CD4-positive, alpha-beta T cell treated with Interleukin-10 for 1 hour (primary cell): ENCODE measurements around the gene MESD.
A peak's percentile ranks its signal among the peaks of the same experiment; 100 is the strongest.

Experiments
- DNase-seq: peaks from one replicate; pipeline ENCODE4 v3.0.0-alpha.2; 2020

Gene MESD

GRCh38 chr15:81014446-81015093, 25.0 kb upstream of the MESD start:
- DNase-seq: no peak

DNA sequence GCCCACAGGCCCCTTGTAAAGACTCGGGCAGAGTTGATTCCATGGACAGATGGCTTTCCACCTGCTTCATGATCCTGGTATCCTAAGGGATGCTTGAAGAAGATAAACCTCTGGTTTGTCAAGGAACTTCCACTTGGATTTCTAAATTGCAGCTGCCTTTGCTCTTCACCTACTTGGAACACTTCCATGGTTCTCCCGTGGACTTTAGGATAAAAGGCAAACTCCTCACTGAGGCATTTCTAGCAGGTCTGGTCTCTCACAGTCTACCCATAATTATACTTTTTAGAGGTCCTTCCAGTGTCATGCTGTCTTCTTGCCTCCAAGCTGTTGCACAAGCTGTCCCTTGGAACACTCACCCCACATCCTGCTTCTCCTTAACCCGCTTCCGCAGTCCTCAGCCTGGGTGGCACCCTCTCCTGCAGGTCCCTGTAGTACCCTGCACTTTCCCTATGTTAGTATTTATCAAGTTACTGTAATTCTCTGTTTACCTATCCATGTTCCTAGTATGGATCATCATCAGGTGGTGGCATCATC, 23.8 kb upstream of the MESD start:
- DNase-seq: no peak

GRCh38 chr15:81012588-81012987, 23.0 kb upstream of the MESD start:
- DNase-seq: no peak

- no peak for DNase-seq
Observed at GRCh38 chr15:81011593-81011992, 22.0 kb upstream of the MESD start.

- no peak for DNase-seq
Observed at GRCh38 chr15:81010086-81010485, 20.5 kb upstream of the MESD start.

DNA sequence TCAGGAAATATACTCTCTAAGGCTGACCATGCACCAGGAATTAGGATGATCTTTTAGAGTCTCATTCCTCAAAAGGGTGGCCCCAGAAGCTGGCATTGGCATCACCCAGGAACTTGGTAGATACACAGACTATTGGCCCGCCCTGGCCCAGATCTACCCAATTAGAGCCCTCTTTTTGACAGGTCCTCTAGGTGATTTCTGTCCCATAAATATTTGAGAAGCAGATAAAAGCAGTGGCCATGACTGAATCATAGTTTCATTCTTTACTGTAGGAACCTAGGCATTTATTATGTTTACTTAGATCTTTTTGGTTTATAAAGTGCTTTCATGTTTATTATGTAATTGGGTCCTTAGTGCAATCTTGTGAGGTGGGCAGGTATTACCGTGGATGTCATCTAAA, 18.7 kb upstream of the MESD start:
- no peak for DNase-seq

GRCh38 chr15:81007428-81008064, 17.9 kb upstream of the MESD start:
- DNase-seq: no peak

DNA sequence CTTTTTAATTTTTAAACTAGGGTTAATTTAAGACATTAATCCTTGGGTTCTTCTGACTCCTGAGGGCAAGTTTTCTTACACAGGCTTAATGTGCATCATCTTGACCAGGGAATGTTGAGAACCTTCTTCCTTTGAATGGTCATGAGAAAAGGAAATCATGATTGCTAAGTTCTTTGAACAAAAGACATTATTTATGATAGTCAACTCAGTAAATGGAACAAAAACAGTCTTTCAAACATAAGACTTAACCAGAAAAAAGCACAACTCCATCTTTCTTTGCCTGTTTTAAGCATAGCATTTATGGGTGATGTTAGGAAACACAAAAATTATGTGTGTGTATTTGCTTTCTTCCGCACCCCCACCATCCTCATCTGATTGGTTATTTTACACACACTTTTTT, 16.5 kb upstream of the MESD start:
- DNase-seq: no peak

GRCh38 chr15:81003097-81003350, 13.4 kb upstream of the MESD start:
- no peak for DNase-seq

GRCh38 chr15:81002331-81003096, 12.9 kb upstream of the MESD start:
- no peak for DNase-seq

- no peak for DNase-seq
Observed at GRCh38 chr15:81002009-81002330, 12.4 kb upstream of the MESD start.

- peak; percentile 63 for DNase-seq
Observed at GRCh38 chr15:81001152-81002008, 11.8 kb upstream of the MESD start.

GRCh38 chr15:81000624-81001151, 11.1 kb upstream of the MESD start, which contains the start of gene TLNRD1:
Gene TLNRD1, plus strand, starts transcription at chr15:81000923. Its CDS starts 1,349 bp downstream, at chr15:81002272.
- DNase-seq: peak; percentile 89

- no peak for DNase-seq
Observed at GRCh38 chr15:81000144-81000623, 10.6 kb upstream of the MESD start.

DNA sequence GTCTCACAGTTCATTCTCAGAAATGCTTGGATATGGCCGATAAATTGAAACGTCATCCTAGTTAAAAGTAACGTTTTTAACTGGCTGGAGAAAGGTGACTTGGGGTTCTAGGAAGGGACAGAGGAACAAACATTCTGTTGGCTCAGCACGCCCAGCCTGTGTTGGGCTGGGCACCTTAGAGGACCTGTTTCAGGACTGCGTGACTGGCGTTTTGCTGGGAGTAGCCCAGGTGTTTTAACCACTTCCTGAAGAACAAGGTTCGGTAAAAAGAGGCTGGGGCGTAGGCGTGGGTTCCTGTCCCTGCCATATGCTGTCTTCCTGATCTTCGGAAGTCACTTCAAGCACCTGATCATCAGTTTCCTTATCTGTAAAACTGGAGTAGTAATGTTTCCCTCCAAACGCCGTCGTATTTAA, 10.0 kb upstream of the MESD start:
- peak; percentile 67 for DNase-seq

GRCh38 chr15:80998251-80998650, 8.6 kb upstream of the MESD start:
- DNase-seq: no peak

DNA sequence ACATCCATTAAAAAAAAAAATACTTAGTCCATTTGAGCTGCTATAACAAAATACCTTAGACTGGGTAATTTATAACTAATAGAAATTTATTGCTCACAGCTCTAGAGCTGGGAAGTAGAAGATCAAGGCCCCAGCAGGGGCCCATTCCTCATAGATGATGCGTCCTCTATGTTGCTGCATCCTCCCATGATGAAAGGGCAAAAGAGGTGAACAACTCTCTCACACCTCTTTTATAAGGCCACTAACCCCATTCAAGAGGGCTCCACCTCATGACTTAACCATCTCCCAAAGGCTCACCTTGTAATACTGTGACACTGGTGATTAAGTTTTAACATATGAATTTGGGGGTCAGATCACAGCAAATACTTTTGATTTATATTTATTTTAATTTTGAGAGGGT, 8.1 kb upstream of the MESD start:
- no peak for DNase-seq

DNA sequence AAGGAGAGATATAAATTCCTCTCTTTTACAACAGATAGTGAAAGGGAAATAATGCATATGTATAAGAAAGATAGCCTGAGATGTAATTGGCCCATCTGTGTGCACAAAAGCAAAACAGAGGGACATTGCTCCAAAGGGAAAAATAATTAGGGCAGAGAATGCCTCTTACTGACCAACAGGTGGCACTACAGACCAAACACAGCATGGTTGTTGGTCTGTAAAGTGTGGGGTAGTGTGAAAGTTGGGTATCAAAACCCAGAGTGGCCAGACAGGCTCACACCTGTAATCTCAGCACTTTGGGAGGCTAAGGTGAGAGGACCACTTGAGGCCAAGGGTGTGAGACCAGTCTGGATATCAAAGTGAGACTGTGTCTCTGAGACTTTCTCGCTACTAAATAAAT, 6.6 kb upstream of the MESD start:
- DNase-seq: peak; percentile 38

DNA sequence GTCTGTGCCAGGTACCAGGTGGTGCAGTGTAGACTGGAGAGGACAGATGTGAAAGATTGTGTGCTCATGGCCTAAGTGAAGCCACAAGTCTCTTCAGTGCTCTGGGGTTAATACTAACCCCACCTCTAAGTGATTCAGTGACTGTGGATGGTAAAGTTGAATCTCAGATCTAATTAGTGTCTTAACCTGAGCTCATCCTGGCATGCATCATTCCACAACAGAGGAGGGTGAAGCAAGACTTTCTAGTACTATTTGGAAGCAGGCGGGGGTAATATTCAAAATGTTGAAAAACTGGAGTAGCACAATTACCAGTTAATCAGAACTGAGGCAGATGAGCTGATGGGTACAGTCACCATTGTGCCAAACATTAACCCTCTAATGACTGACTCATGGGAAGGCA, 2.8 kb upstream of the MESD start:
- no peak for DNase-seq

DNA sequence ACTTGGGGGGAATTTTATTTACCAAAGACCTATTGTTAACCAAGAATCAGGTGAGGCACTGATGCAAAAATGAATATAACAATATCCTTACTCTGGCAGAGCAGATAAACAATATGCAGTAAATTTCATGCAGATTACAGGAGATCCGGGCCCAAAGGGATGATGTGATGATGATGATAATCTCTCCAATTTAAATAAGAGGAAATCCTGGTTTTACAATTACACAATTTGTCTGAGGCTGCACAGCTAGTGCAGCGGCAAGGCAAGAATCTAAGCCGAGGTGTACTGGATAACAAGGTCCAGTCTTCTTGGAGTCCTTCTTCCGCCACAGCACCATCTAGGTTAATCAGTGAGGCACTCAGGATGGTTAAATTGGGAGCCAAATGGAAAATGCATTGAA, 2.4 kb upstream of the MESD start:
- no peak for DNase-seq

GRCh38 chr15:80991421-80991820, 1.8 kb upstream of the MESD start:
- DNase-seq: no peak

- DNase-seq: no peak
Observed at GRCh38 chr15:80990955-80991354, 1.3 kb upstream of the MESD start.

GRCh38 chr15:80989081-80989517, 520 bp downstream of the MESD start:
- no peak for DNase-seq
